ENCODE measurements around the gene PPARA. TPM values are rescaled to one million over a fixed set of nuclear protein-coding genes. Genes with fewer than 3 reads are reported as not detected.

Gene PPARA
- polyA plus RNA-seq, 1 of the 3 experiments (the other 2 are of a cell fraction) = 4.5 TPM

GRCh38 chr22:46156031-46156430 lies 5.7 kb downstream of the PPARA start:
- no peaks in the 10 kb centered on the region for H3K9me3 ChIP-seq
- no peak for TF ChIP-seq MEF2A (IDR thresholded peaks at IDR 0.05; ENCODE audit: borderline replicate concordance, low read depth)
- no peak for TF ChIP-seq CHD2 (IDR thresholded peaks at IDR 0.05; ENCODE audit: low read length, partially characterized antibody)
- no peak for TF ChIP-seq USF1 (IDR thresholded peaks at IDR 0.05; ENCODE audit: borderline replicate concordance, low read depth)
- TF ChIP-seq SIN3A (IDR thresholded peaks at IDR 0.05; ENCODE audit: borderline replicate concordance, low read depth, low read length) = no peak
- TF ChIP-seq GATA2 (CRISPR knock-in tag; IDR thresholded peaks at IDR 0.05) = no peak
- TF ChIP-seq REST (IDR thresholded peaks at IDR 0.05; ENCODE audit: low read depth, low read length) = no peak
- no peak for TF ChIP-seq EZH2phosphoT487 (IDR thresholded peaks at IDR 0.05; ENCODE audit: borderline replicate concordance, low read depth)
- no peak for TF ChIP-seq TCF12 (IDR thresholded peaks at IDR 0.05)
- no peak for TF ChIP-seq GABPA (IDR thresholded peaks at IDR 0.05; ENCODE audit: low read depth)
- TF ChIP-seq POLR2AphosphoS5 (IDR thresholded peaks at IDR 0.05; ENCODE audit: low read depth, low read length) = no peak
- TF ChIP-seq SMC3 (IDR thresholded peaks at IDR 0.05; ENCODE audit: low read depth, low read length) = no peak
- TF ChIP-seq RFX5 (IDR thresholded peaks at IDR 0.05; ENCODE audit: low read length) = no peak
- TF ChIP-seq RAD21 (IDR thresholded peaks at IDR 0.05; ENCODE audit: low read length) = no peak
- no peak for TF ChIP-seq RCOR1 (IDR thresholded peaks at IDR 0.05; ENCODE audit: low read length)
- TF ChIP-seq NFIC (IDR thresholded peaks at IDR 0.05; ENCODE audit: borderline replicate concordance) = no peak
- WGBS (ENCODE audit: low lambda C conversion rate) = 88% methylated on average over 3 of the region's 3 CpGs
- ChIA-PET POLR2A (no interaction called here), CTCF (interaction anchor here (0.8 to 1.5 kb wide), 4 partner anchors 8 to 161 kb away, joined by 3 to 4 read pairs (median 4); no protein-coding TSS in a partner anchor)
- H3K27ac ChIP-seq (ENCODE audit: low read depth in 2 of 2, low read length in 1 of 2) = no peak overlapping the region
- H3K79me2 ChIP-seq (ENCODE audit: insufficient read depth) = peaks cover 16% of the 10 kb centered on the region
- peaks cover 3 to 16% of the 10 kb centered on the region in 2 experiments for H3K36me3 ChIP-seq (replicated peaks in 1 of 2; ENCODE audit: control insufficient read depth in 1 of 2, insufficient read depth in 2 of 2, low read length in 1 of 2)
- no peak overlapping the region for H3K9ac ChIP-seq
- H3K4me2 ChIP-seq = no peak overlapping the region
- H3F3A ChIP-seq (replicated peaks; ENCODE audit: insufficient read depth) = no peaks in the 10 kb centered on the region
- peaks cover 8 to 13% of the 10 kb centered on the region in 2 experiments; a peak in 1 of 4 replicates for H3K4me1 ChIP-seq (ENCODE audit: control insufficient read depth in 1 of 2, insufficient read depth in 2 of 2, low read depth in 1 of 2, low read length in 1 of 2)
- DNase-seq = no peak
- H4K20me1 ChIP-seq (ENCODE audit: insufficient read depth) = peaks cover 7% of the 10 kb centered on the region; the same call in 1 of the 2 replicates
- no peak overlapping the region for H3K4me3 ChIP-seq (ENCODE audit: low read depth in 2 of 2, low read length in 1 of 2)
- H2AFZ ChIP-seq (ENCODE audit: low read depth) = no peak overlapping the region
- no peaks in the 10 kb centered on the region for H3K9me2 ChIP-seq
- no peaks in the 10 kb centered on the region for H3K27me3 ChIP-seq (ENCODE audit: insufficient read depth)
